Tongue (tissue), 2 donors: ENCODE results near the gene NTF3. TPM values are rescaled to one million over a fixed set of nuclear protein-coding genes. Genes with fewer than 3 reads are reported as not detected.

Source experiments
- DNase-seq: peaks from one replicate; pipeline ENCODE4 v3.0.0-alpha.2; 2015
- total RNA-seq: library from RNA; depleted of rRNA; stranded (reverse); fragments of >200 nt; gene quantifications from one replicate; pipeline ENCODE4 v1.2.3, GENCODE V29; 2014

Gene NTF3
- total RNA-seq = 1.6 TPM

DNA sequence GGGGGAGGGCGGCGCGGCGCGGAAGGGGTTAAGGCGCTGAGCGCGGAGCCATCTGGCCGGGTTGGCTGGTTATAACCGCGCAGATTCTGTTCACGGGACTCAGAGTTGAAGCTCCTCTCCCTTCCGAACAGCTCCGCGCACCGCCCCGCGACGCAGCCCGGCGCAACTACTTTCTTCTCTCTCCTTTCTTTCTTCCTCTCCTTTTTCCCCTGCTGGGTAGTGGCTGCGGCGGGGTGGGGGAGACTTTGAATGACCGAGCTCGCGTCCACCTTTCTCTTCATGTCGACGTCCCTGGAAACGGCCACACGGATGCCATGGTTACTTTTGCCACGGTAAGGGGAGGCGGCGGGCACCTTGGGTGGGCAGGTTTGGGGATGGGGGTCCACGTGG, at the start of gene NTF3:
Gene NTF3, plus strand, starts transcription at position 98 of the 390 bp plus-strand sequence. Its CDS starts 217 bp downstream, at position 315.
- peak; percentile 80 for DNase-seq

DNA sequence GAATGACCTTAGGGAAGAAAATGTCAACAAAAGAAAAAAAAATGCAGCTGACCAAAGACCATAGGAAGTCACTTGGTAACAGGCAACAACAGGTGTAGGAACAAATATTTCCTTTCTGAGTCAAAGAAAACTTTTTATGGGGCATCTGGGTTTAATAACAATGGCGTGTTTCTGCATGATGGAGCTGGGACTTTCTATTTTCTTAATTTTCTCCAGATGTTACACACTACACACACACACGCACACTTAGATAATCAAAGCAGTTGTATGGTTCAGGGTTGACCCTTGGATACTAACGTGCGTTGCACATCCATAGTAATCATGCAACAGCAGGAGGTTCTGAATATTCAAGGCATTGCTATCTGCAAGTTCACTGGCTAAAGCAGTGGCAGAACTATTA, 47.9 kb upstream of the NTF3 start:
- DNase-seq = no peak

DNA sequence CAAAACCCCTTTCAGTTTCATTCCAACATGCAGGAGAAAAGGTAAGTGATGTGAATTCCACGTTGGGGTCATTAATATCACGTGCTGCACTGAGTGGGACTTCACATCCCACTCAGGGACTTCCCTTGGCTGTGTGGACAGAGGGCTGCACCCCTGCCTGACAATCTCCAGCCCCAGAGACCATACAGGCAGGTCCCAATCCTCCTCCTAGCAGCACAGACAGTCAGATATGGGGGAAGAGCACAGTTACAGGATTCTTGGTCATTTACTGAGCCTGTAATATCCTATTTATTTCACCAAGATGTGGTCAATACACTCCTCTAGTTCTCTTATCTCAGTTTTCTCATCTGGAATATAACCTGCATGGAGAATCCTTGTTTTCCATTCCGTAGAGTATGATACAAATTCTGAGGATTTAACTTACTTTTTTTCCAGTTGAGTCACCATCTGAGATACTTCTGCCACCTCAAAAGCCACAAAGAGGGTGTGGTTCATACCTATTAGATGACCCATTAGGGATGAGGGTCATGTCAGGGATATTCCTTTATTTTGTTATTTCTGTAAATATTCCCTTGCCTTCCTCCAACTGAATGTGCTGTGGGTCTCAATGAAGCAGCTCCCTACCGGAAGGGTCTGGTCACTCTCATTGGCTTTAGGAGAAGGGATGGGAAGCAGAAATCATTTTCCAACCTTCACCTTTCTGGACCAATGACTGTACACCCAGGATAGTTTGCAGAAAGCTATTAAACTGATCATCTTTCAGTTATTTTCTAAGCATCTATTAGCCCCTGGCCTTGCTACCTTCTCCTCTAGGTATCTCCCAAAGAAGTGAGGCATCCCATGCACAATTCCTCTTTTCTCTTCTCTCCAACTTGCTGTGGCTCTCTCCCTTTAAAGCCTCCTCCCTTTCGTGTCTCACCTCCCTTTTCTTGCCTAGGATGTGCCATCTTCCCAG, 43.0 kb upstream of the NTF3 start:
- DNase-seq = no peak

DNA sequence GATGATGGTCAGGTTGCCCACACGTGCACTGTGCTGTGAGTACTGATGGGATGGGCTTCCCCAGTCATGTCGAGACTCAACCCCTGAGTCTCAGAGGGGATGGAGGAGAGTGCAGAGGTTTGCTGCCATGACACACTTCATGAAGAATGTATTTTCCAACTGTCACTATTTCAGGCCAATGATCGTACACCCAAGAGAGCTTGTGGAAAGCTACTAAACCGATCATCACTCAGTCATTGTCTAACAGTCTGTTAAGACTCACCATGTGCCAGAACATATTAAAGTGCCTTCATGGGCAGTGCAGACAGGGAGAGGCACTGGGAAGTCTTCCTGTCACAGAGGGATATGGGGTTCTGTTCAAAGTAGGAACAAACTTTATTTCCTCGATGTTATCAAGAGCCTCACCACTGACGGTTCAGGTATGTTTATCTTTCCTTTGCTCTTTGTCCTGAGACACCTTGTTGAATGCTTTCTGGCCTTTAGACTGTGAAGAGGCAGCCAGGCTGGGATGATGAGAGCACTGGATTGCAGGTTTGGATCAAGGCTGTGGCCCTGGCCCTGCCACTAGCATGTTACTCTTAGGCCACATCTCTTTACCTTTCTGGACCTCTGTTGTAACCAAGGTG, 41.6 kb upstream of the NTF3 start:
- no peak for DNase-seq

DNA sequence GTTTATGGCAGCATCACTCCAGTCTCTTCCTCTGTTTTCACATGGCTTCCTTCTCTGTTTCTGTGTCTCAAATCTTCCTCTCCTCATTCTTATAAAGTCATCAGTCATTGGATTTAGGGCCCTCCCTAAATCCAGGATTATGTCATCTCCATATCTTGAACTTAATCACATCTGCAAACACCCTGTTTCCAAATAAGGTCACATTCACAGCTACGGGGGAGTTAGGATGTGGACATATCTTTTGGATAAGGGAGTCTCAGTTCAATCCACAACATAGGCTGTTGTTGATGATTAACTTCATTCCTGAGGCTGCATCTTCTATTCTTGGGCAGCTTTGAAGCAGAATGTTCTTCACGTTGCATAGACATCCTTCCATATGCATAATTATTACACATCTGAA, 40.3 kb upstream of the NTF3 start:
- no peak for DNase-seq

DNA sequence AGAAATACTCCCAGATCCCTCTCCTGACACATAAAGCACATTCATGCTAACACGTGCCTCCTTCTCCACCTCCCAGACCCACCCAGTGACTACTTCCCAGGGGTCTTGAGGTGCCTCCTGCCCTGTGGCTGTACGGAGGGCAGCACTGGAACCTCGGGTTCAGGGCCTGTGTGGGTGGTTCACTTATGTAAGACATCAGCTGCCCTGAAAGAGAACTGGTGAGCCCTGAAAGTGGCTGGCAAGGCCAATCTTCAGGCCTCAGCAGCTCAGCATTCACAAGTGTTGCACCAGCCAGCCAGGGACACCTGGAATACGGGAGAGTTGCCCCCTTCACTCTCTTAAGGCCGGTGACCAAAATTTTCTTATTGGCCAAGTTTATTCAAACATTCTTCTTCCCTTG, 38.9 kb upstream of the NTF3 start:
- DNase-seq = no peak

DNA sequence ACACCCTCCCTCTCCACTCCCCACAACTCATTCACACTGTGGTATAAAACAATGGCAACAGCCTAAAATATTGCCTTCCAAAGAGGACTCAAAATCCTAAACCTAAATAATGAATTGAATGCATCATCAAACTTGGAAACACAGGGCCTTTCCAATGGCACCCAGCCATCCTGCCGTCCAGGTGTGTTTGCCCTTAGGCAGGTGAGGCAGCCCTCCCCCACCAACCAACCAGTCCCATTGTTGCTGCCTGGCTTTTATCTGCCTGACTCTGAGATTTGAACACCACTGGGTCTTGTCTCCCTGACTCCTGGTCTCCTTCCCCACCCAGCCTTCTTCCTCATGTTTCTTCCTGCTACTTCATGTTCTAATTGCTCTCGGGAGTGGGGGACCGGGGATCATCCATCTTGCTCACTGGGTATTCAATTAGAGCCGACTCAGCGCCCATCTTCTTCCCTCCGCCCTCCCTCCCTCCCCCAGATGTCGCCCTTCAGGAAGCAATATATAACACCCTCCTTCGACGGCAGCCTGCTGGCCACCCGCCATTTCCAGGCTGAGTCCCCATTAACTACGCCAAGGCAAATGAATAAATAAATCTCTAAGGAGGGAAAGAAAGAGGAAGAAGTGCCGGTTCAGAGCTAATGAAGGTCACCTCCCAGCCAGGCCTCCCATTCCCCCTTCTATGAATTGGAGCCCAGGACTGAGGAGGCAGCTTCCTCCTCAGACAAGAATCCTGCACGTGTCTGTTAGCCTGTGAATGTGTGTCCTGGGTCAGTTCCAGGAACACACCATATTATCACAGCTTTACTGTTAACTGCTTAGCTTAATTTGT, 36.3 kb upstream of the NTF3 start:
- DNase-seq = no peak

DNA sequence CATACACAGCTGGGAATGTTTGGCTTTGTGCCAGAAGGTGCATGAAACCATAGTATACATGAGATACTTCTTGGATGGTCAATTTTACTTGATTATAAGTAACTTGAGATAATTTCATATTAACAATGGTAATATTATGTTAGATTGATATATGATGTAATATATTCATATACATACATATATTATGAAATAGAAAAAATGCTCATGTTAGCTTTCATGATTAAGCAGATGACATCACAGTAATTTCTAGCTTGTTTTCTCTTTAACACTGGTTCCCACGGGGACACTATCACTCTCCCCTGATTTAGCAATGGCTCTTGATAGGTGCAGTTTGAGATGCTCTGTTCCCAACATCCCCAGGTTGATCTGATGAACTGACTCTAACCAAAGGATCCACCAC, 35.4 kb upstream of the NTF3 start:
- no peak for DNase-seq

DNA sequence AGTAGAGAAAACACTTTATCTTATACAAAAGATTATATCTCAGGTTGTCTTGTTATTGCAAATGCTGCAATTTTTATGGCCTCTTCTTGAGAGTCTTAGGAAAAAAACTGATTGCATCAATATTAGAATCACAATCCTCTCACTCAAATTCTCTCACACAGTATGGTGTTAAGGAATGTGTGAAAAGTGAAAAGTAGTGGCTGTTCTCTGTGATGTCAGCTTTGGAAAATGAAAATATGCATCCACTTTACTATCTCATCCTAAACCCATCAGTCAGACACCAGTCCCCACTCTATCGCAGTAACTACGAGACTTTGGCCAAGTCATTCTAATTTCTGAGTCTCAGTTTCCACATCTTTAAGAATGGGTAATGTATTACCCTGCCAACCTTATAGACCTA, 32.6 kb upstream of the NTF3 start:
- no peak for DNase-seq

DNA sequence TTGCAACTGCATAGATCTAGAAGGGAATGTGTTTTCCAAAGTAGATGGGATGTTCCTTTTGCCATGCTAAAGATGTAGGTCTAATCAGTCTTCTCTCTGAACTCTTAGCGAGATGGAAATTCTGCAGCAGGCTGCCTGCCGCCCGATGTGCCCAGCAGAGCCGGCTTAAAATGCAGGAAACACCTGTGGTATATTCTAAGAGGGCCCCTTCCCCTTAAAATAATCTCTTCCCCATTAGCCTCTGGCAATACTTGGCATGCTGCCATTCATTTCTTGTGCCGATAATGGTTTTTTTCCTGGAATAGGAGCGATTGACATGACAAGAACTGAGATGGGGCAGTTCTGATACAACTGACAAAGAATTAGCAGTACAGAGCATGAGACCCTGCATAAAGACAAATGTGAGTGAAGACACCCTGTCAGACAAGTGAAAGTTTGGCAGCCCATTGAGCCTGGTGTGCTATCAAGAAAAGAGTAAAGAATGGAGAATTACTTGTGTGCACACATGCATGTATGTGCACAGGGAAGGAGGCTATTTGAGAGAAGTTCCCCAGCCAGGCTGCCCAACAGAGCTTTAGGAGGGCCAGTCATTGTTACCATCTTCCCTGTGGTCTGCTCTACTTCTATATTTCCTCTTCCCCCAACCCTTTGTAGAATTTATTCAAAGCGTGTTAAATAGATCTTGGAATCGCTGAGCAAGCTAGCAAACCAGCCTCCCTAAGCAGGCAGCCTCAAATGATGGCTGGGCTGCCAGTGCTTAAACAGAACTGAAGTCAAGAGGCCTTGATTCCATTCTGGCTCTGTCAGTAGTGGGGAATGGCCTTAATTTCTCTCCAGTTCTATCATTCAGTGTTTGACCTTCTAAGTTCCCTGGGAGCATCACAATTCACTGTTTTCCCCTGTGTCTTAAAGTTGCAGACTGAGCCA, 29.6 kb upstream of the NTF3 start:
- DNase-seq = no peak

DNA sequence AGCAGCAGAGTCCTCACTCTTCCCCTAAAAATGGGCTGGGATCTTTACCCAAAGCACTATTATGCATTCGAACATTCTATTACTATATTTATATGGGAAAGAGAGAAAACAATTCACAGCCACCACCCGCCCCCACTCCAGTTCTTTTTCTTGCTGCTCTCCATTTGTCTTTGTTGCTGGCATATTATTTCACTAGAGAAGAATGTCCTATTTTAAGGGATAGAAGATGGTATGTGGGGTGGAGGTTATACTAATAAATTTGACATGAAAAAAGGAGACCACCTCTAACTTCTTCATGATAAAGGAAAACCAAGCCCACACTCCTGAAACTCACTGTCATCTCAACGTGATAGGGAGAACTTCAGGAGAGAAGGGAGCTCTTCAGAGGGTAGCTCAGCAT, 28.5 kb upstream of the NTF3 start:
- DNase-seq = no peak

DNA sequence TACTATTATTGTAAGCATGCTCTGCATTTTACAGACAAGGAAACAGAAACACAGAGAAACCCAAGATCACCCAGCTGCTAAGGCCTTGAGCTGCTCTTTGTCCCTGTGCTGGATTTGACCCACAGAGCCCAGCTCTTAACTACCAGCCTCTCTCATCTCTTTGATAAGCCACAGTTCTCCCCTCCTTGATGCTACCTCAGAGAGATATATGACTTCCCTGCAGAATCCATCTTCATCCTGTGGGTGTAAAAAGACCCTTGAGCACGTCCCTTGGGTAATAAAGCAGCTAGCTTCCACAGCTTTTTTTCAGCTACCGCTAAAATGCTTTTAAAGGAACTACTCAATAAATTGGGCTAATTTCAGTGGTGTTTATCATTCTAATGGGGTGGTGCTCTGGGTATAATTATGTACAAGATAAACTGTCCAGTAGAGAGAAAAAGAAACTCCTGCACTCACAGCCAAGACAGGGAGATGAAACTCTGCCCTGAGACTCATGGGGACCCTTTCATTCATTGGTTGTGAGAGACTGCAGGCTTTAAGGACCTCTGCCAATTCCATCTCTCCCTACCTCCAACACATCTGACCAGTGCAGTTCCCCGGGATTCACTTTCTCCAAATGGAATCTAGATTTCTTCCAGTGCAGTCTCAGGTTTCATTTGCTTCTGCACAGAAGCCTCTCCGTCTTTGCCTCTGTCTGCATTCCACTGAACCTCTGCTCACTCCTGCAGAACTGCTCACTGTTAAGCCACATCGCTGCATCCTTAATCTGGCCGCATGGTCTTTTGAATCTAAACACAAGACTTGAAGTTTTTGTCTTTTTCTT, 24.7 kb upstream of the NTF3 start:
- peak; percentile 63 for DNase-seq

DNA sequence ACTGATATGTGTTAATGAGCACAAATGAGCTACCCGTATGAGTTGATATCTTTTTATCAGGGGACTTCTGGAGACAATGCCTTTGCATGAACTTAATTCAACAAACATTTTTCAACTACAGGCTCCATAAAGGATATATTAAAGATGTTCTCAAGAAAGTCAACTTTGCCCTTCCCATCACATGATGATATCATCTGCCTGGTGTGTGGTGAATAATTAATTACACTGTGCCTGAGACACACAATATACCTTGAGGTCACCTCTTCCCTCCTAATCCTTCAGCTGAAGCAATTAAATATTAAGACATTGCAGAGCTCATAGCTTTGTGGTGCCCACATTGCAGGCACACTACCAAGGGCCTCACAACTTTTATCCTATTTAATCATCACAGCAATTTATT, 22.3 kb upstream of the NTF3 start:
- DNase-seq = no peak

DNA sequence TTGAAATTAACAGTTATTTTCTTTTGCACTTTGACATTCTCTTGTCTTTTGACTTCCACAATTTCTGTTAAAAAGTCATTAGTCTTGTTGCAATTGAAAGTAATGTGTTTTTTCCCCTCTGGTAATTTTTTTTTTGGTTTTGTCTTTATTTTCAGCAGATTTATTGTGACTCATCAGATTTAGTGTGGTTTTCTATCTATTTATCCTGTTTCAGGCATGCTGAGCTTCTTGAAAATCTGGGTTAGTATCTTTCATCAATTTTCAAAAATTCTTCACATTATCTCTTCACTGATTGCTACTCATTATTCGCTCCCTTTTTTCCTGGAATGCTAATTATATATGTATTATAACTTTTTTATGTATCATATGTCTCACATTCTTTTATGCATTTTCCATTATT, 15.3 kb upstream of the NTF3 start:
- no peak for DNase-seq

DNA sequence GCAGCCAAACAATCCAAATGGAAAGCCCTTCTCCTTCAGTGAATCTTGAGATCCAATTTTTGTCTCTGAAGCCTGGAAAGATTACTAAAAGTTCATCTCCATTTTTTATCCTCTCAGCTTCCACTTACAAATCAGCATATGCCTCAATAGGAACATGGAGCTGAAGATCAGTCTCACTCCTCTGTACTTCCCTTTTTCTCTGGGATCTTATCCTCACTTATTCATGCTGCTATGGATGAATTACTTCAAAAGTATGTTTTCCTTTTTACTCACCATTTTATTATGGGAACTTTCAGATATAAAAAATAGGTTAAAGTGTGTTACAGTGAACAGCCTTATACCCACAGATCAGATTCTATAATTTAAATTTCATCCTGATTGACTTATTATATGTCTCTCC, 14.4 kb upstream of the NTF3 start:
- no peak for DNase-seq

DNA sequence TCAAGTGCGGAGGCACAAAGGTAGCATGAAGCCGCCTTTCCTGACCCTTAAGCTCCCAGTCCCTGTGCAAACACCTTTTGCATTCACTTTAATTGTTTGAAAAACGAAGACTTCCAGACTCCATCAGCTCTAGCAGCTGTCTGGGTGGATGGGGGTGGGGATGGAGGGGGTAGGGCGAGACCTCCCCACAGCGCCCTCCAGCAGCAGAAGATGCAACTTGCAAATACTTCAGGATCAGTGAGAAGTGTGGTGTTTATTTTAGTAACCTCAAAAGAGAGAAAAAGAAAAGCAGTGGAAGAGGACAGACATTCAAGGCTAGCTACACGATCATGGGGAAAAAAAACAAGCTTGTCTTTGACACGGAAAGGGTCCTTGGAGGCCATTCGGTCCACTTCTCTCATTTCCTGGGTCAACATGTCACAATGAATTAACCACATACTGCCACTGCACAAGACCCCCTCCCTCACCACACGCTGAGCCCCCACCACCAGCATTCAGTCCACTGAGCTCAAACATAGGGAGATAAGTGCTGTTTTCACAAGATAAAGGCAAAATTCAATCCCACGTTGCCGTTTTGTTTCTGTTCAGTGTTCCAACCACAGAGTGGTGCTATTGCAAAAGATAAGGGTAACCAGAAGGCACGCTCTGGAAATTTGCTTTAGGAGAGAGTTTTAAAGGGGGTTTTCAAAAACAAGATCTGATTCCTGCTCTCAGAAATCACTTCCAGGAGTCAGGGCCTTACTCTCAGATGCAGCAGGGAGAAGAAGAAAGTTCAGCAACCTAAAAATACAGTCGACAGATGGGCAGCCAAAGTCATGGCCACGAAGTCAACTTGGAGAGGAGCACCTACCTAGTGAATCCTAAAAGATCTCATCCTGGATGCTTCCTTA, 3.3 kb upstream of the NTF3 start:
- DNase-seq = peak; percentile 83

DNA sequence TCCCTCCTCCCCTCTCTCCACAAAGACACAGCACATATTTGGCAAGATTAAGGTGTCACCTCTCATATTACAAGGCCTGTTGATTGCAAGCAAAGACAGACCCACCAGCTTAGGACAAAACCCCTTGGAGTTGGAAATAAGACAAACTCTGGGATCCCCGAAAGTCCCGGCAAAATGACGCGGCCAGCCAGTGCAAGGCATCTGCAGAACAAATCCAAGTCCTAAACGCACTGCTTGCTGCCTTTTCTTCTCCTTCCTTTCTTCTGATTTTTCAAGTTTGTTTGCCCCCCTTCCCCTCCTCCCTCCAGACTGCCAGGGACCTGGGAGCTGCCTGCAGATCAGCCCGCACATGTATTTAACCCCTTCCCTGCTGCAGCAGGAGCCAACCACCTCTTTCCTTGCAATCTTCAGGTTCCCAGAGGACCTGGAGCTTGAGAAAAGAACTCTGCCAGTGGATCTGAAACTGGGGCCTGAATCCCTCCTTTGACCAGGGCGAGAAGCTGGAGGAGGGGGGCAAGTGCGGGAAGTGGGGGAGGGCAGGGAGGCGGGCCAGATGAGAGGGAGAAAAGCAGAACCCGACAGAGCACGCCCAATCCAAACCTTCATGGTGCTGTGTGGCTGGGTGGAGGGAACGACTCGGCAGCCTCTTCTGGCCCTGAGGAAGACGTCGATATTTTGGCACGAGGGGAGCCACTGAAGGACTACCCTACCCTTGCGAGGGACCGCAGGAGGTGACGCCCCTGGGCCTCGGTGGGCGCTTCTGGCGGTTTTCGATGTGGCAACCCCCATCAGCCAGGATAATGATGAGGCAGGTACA, 2.0 kb upstream of the NTF3 start:
- peak; percentile 40 for DNase-seq

DNA sequence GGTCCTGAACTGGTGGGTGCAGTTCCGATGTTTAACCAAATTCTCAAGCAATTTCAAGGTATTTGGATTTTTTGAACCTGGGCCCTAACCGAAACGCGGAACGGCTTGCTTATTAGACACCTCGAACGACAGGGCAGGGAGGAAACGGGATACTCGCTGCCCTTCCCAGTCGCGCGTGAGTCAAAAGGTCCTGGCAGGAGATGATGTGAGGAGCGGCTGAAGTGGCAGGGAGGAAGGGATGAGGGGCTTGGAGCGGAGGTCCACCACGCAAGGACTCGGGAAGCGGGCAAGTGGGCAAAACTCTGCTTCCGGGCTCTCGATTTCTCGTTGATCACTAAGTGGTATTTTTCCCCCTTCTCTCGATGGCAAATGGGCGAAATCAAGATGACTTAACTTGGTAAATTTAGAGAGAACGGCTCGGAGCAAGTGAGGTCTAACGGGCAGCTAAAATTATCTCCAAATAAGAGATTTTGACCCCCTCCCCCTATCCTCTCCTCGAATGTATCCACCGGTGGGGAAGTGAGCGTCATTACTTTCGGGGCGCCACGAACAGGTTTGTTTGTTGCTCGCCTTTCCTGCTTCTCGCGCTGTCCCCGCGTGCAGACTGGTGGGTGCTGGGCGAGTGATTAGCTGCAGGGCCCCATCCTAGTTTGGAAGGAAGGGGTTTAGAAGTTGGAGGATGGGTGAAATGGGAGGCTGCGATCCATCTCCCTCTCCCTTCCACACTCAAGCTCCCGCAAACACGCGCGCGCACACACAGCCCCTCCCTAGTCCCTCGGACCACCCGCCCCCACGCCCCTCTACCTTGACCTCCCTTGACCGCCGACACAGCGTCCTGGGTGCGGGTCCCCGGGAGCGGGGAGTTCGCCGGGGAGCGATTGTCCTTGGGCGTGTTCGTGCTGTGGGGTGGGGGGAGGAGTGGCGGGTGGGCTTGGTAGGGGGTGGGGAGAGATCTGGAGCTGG, 986 bp upstream of the NTF3 start:
- DNase-seq = no peak
